Esophagus (tissue), 2 donors: ENCODE results near the gene PRX. TPM values are rescaled to one million over a fixed set of nuclear protein-coding genes. Genes with fewer than 3 reads are reported as not detected.

ENCODE experiments used
- H3K27ac ChIP-seq, 2 donors: one replicate each; pipeline ENCODE4 v1.5.1; 2013; ENCODE audit warnings: low read depth in 2 of 2, mild to moderate bottlenecking in 2 of 2, inconsistent platforms in 1 of 2, low read length in 1 of 2, moderate library complexity in 1 of 2
- H3K27me3 ChIP-seq, 2 donors: one replicate each; pipeline ENCODE4 v1.6.1; 2013; ENCODE audit warnings: low read length in 2 of 2, control low read depth in 1 of 2, mild to moderate bottlenecking in 1 of 2; ENCODE audit not compliant: insufficient read depth in 2 of 2, control insufficient read depth in 1 of 2
- H3K36me3 ChIP-seq, 2 donors: one replicate each; pipeline ENCODE4 v1.6.1; 2013; ENCODE audit warnings: low read length in 1 of 2; ENCODE audit not compliant: control insufficient read depth in 2 of 2, insufficient read depth in 2 of 2
- H3K4me1 ChIP-seq, 2 donors: one replicate each; pipeline ENCODE4 v1.6.1; 2013; ENCODE audit warnings: low read length in 1 of 2; ENCODE audit not compliant: control insufficient read depth in 2 of 2, insufficient read depth in 2 of 2
- H3K4me3 ChIP-seq, 2 donors: one replicate each; pipeline ENCODE4 v1.5.1; 2013; ENCODE audit warnings: low read length in 2 of 2, mild to moderate bottlenecking in 2 of 2, low read depth in 1 of 2, moderate library complexity in 1 of 2
- H3K9me3 ChIP-seq, 2 donors: one replicate each; pipeline ENCODE4 v1.6.1; 2013; ENCODE audit warnings: mild to moderate bottlenecking in 2 of 2, low read depth in 1 of 2, low read length in 1 of 2, moderate library complexity in 1 of 2; ENCODE audit not compliant: control insufficient read depth in 2 of 2, insufficient read depth in 1 of 2
- WGBS, 2 donors: extraction: QIAGEN DNeasy Blood & Tissue Kit; methylation state at CpG; one replicate each; pipeline ENCODE4 v1.1.7; 2013; 5-methylcytosine and 5-hydroxymethylcytosine counted together
- polyA plus RNA-seq, 2 donors: library from polyadenylated mRNA; stranded (reverse); fragments of 200-250 nt; gene quantifications; one replicate each; pipeline ENCODE4 v1.2.3, GENCODE V29; 2013
- donor health status: healthy with polysubstance abuse.
- donor health status: Bipolar disorder and iron deficiency.

Gene PRX
- polyA plus RNA-seq, 2 donors, result 1.0 to 1.1 TPM

GRCh38 chr19:40450664-40451063 lies 37.5 kb upstream of the PRX start:
- Histone ChIP-seq H3K9me3 (no peaks in the 10 kb centered on the region), H3K27me3 (no peaks in the 10 kb centered on the region), H3K36me3 (peaks cover 0 to 10% of the 10 kb centered on the region in 2 donors), H3K4me3 (no peak overlapping the region), H3K27ac (no peak overlapping the region), H3K4me1 (no peaks in the 10 kb centered on the region)
- 92 to 94% methylated on average over 4 of the region's 4 CpGs for whole genome bisulfite sequencing, 2 donors

GRCh38 chr19:40449506-40449905 lies 36.3 kb upstream of the PRX start:
- no peak overlapping the region for H3K4me3 ChIP-seq
- no peaks in the 10 kb centered on the region for H3K9me3 ChIP-seq
- no peaks in the 10 kb centered on the region for H3K4me1 ChIP-seq
- H3K36me3 ChIP-seq, result peaks cover 0 to 10% of the 10 kb centered on the region in 2 donors
- H3K27ac ChIP-seq, result no peak overlapping the region
- WGBS, 2 donors, result 85 to 87% methylated on average over 4 of the region's 4 CpGs
- H3K27me3 ChIP-seq, result no peaks in the 10 kb centered on the region

GRCh38 chr19:40446263-40446784 lies 33.1 kb upstream of the PRX start:
- Histone ChIP-seq H3K4me1 (peaks cover 0 to 2% of the 10 kb centered on the region in 2 donors), H3K27me3 (no peaks in the 10 kb centered on the region), H3K27ac (peak overlapping the region in 1 of 2 donors; percentile 24), H3K36me3 (peaks cover 6 to 17% of the 10 kb centered on the region in 2 donors), H3K9me3 (no peaks in the 10 kb centered on the region), H3K4me3 (no peak overlapping the region)
- WGBS, 2 donors, result 80 to 81% methylated on average over 8 of the region's 8 CpGs

- 52 to 57% methylated on average over 9 of the region's 9 CpGs for WGBS, 2 donors
- peaks cover 11 to 22% of the 10 kb centered on the region in 2 donors for H3K36me3 ChIP-seq
Measured at GRCh38 chr19:40445780-40446262, 32.6 kb upstream of the PRX start.

GRCh38 chr19:40444825-40445312 lies 31.7 kb upstream of the PRX start:
- peaks cover 11 to 24% of the 10 kb centered on the region in 2 donors for H3K36me3 ChIP-seq
- H3K4me1 ChIP-seq, result peaks cover 0 to 2% of the 10 kb centered on the region in 2 donors
- H3K9me3 ChIP-seq, result no peaks in the 10 kb centered on the region
- H3K27me3 ChIP-seq, result no peaks in the 10 kb centered on the region
- 11 to 13% methylated on average over 16 to 18 of the region's 18 CpGs for WGBS, 2 donors
- peak overlapping the region; percentile 76 to 95 for H3K4me3 ChIP-seq
- H3K27ac ChIP-seq, result peak overlapping the region; percentile 94 to 99

More at GRCh38 chr19:40445780-40446262, 32.6 kb upstream of the PRX start:
- Histone ChIP-seq H3K27ac (peak overlapping the region in 1 of 2 donors; percentile 73), H3K4me3 (no peak overlapping the region), H3K27me3 (no peaks in the 10 kb centered on the region), H3K4me1 (peaks cover 0 to 2% of the 10 kb centered on the region in 2 donors), H3K9me3 (no peaks in the 10 kb centered on the region)

GRCh38 chr19:40444000-40444824 lies 31.0 kb upstream of the PRX start, which contains the start of gene SERTAD3:
SERTAD3 (minus strand) TSS chr19:40444335; CDS start chr19:40442080, 2,255 bp downstream.
- Histone ChIP-seq H3K36me3 (peaks cover 11 to 24% of the 10 kb centered on the region in 2 donors), H3K4me1 (peaks cover 0 to 2% of the 10 kb centered on the region in 2 donors), H3K9me3 (no peaks in the 10 kb centered on the region), H3K4me3 (peak within 1 kb of the TSS; percentile 76 to 95), H3K27ac (peak within 1 kb of the TSS; percentile 95 to 99), H3K27me3 (no peaks in the 10 kb centered on the region)
- WGBS, 2 donors, result 1% methylated on average over 68 to 72 of the region's 72 CpGs

- Histone ChIP-seq H3K4me1 (peaks cover 0 to 2% of the 10 kb centered on the region in 2 donors), H3K27ac (peak overlapping the region; percentile 95 to 99)
- 0% methylated on average over 51 to 52 of the region's 52 CpGs for WGBS, 2 donors
Measured at GRCh38 chr19:40443131-40443999, 30.2 kb upstream of the PRX start.

GRCh38 chr19:40442328-40443130 lies 29.4 kb upstream of the PRX start:
- Histone ChIP-seq H3K27ac (peak overlapping the region; percentile 52 to 84), H3K36me3 (peaks cover 11 to 14% of the 10 kb centered on the region in 2 donors), H3K4me3 (peak overlapping the region; percentile 14 to 95), H3K4me1 (peaks cover 0 to 2% of the 10 kb centered on the region in 2 donors), H3K27me3 (no peaks in the 10 kb centered on the region), H3K9me3 (no peaks in the 10 kb centered on the region)
- 15% methylated on average over 22 of the region's 22 CpGs for WGBS, 2 donors

More at GRCh38 chr19:40443131-40443999, 30.2 kb upstream of the PRX start:
- Histone ChIP-seq H3K27me3 (no peaks in the 10 kb centered on the region), H3K4me3 (peak overlapping the region; percentile 76 to 95), H3K9me3 (no peaks in the 10 kb centered on the region), H3K36me3 (peaks cover 11 to 20% of the 10 kb centered on the region in 2 donors)
